GM23338 (cell line): ENCODE data around the gene TRMT2A.

ENCODE experiments used
- CREB1 ChIP-seq: fragments of 250-450 bp; sonication (Bioruptor Pico); IDR thresholded peaks from 2 replicates; pipeline ENCODE4 v1.5.0; 2020; ENCODE audit warnings: low read depth, mild to moderate bottlenecking, moderate library complexity
- EZH2 ChIP-seq: fragments of 200-600 bp; sonication (generic); IDR thresholded peaks from one replicate; pipeline ENCODE4 v1.8.0; 2017; ENCODE audit warnings: antibody characterized with exemption, mild to moderate bottlenecking, low read depth; ENCODE audit not compliant: unreplicated experiment
- EZH2phosphoT487 ChIP-seq: fragments of 200-600 bp; sonication (generic); IDR thresholded peaks from one replicate; pipeline ENCODE4 v1.8.1; 2018; ENCODE audit warnings: antibody characterized with exemption; ENCODE audit not compliant: unreplicated experiment
- NANOG ChIP-seq: IDR thresholded peaks from 2 replicates; pipeline ENCODE4 v1.6.1; 2016; ENCODE audit warnings: antibody characterized with exemption, borderline replicate concordance
- POLR2AphosphoS5 ChIP-seq: IDR thresholded peaks from 2 replicates; pipeline ENCODE4 v1.6.1; 2016; ENCODE audit warnings: antibody characterized with exemption, low read depth
- ZNF114 ChIP-seq: fragments of 250-450 bp; sonication (Bioruptor Pico); IDR thresholded peaks from 2 replicates; pipeline ENCODE4 v1.5.0; 2020; ENCODE audit warnings: mild to moderate bottlenecking, moderate library complexity
- TF ChIP-seq, protein P1 (sequence below), 2 experiments: fragments of 200-600 bp in 1 of 2; sonication (generic) in 1 of 2; conservative IDR thresholded peaks; 2 replicates each; pipeline versions ENCODE4 v1.5.1 to v1.6.1; 2016 to 2017; ENCODE audit warnings: antibody characterized with exemption in 2 of 2, low read depth in 2 of 2, mild to moderate bottlenecking in 2 of 2, moderate library complexity in 1 of 2
- TF ChIP-seq, protein P2 (sequence below): IDR thresholded peaks from one replicate; pipeline ENCODE4 v1.6.1; 2018; ENCODE audit warnings: antibody characterized with exemption; ENCODE audit not compliant: unreplicated experiment

DNA sequence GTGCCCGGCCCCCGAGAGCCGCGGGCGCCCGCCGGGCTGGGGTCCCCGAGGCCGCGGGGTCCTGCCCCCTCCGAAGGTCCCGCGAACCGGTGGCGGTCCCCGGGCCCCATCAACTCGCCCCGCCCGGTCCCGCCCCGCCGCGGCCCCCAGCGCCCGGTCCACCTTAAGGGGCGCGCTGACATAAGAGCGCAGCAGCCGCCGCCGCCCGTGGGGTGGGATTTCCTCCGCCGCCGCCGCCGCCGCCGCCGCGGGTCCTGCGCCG, 14.5 kb upstream of the TRMT2A start, which contains the start of gene ZDHHC8:
- no peak for TF ChIP-seq EZH2
- TF ChIP-seq, protein P1, sequence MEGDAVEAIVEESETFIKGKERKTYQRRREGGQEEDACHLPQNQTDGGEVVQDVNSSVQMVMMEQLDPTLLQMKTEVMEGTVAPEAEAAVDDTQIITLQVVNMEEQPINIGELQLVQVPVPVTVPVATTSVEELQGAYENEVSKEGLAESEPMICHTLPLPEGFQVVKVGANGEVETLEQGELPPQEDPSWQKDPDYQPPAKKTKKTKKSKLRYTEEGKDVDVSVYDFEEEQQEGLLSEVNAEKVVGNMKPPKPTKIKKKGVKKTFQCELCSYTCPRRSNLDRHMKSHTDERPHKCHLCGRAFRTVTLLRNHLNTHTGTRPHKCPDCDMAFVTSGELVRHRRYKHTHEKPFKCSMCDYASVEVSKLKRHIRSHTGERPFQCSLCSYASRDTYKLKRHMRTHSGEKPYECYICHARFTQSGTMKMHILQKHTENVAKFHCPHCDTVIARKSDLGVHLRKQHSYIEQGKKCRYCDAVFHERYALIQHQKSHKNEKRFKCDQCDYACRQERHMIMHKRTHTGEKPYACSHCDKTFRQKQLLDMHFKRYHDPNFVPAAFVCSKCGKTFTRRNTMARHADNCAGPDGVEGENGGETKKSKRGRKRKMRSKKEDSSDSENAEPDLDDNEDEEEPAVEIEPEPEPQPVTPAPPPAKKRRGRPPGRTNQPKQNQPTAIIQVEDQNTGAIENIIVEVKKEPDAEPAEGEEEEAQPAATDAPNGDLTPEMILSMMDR (conservative IDR thresholded peaks at IDR 0.05; ENCODE audit: low read depth in 2 of 2) = no peak
- TF ChIP-seq POLR2AphosphoS5 = no peak
- TF ChIP-seq, protein P2, sequence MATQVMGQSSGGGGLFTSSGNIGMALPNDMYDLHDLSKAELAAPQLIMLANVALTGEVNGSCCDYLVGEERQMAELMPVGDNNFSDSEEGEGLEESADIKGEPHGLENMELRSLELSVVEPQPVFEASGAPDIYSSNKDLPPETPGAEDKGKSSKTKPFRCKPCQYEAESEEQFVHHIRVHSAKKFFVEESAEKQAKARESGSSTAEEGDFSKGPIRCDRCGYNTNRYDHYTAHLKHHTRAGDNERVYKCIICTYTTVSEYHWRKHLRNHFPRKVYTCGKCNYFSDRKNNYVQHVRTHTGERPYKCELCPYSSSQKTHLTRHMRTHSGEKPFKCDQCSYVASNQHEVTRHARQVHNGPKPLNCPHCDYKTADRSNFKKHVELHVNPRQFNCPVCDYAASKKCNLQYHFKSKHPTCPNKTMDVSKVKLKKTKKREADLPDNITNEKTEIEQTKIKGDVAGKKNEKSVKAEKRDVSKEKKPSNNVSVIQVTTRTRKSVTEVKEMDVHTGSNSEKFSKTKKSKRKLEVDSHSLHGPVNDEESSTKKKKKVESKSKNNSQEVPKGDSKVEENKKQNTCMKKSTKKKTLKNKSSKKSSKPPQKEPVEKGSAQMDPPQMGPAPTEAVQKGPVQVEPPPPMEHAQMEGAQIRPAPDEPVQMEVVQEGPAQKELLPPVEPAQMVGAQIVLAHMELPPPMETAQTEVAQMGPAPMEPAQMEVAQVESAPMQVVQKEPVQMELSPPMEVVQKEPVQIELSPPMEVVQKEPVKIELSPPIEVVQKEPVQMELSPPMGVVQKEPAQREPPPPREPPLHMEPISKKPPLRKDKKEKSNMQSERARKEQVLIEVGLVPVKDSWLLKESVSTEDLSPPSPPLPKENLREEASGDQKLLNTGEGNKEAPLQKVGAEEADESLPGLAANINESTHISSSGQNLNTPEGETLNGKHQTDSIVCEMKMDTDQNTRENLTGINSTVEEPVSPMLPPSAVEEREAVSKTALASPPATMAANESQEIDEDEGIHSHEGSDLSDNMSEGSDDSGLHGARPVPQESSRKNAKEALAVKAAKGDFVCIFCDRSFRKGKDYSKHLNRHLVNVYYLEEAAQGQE = no peak
- TF ChIP-seq EZH2phosphoT487 = no peak
- TF ChIP-seq CREB1 (CRISPR knock-in tag) = no peak
- no peak for TF ChIP-seq ZNF114 (CRISPR knock-in tag)
- no peak for TF ChIP-seq NANOG
